GM12865 (cell line): ENCODE data around the gene CPD.

Experiments used
- DNase-seq: peaks from one replicate; pipeline ENCODE4 v3.0.0; 2010; ENCODE audit warnings: low read depth
- H3K4me3 ChIP-seq: 2 replicates; pipeline ENCODE4 v1.5.1; 2011; ENCODE audit warnings: mild to moderate bottlenecking, low read depth, low read length, control low read depth
- CTCF ChIP-seq: IDR thresholded peaks from 2 replicates; pipeline ENCODE4 v1.5.1; 2011; ENCODE audit warnings: low read length, control low read depth, low read depth, inconsistent platforms; ENCODE audit not compliant: insufficient read depth; ENCODE audit errors: missing control alignments

The CPD gene

GRCh38 chr17:30476726-30477082 is 98.0 kb downstream of the CPD start:
- TF ChIP-seq CTCF, result no peak
- H3K4me3 ChIP-seq, result peak overlapping the region; percentile 87
- no peak for DNase-seq

GRCh38 chr17:30477083-30477773 is 98.5 kb downstream of the CPD start, which contains the start of gene GOSR1:
TSS of gene GOSR1 (plus strand) at chr17:30477408. CDS start at chr17:30477434, 26 bp downstream.
- peak; percentile 77 for TF ChIP-seq CTCF
- DNase-seq, result peak; percentile 97
- peak within 1 kb of the TSS; percentile 87 for H3K4me3 ChIP-seq

GRCh38 chr17:30477774-30478115 is 99.0 kb downstream of the CPD start:
- no peak for TF ChIP-seq CTCF
- DNase-seq, result peak; percentile 46
- peak overlapping the region; percentile 87 for H3K4me3 ChIP-seq

- DNase-seq, result no peak
- TF ChIP-seq CTCF, result no peak
- H3K4me3 ChIP-seq, result no peak overlapping the region
Observed at GRCh38 chr17:30482555-30482954, 103.8 kb downstream of the CPD start.

- TF ChIP-seq CTCF, result no peak
- no peak overlapping the region for H3K4me3 ChIP-seq
- no peak for DNase-seq
Observed at GRCh38 chr17:30483159-30483558, 104.4 kb downstream of the CPD start.

- no peak for DNase-seq
- H3K4me3 ChIP-seq, result no peak overlapping the region
- TF ChIP-seq CTCF, result no peak
Observed at GRCh38 chr17:30493780-30494179, 115.1 kb downstream of the CPD start.

GRCh38 chr17:30495586-30495985 is 116.9 kb downstream of the CPD start:
- TF ChIP-seq CTCF, result no peak
- no peak for DNase-seq
- no peak overlapping the region for H3K4me3 ChIP-seq
